Neural progenitor cell (in vitro differentiated cells): ENCODE results near the gene P4HA2. TPM values are rescaled to one million over a fixed set of nuclear protein-coding genes. Genes with fewer than 3 reads are reported as not detected.

Experiments
- DNase-seq: peaks from one replicate; pipeline ENCODE4 v3.0.0-alpha.2; 2016; ENCODE audit warnings: low spot score
- H2AFZ ChIP-seq: fragments of 200-600 bp; sonication (generic); replicated peaks from 2 replicates; pipeline ENCODE4 v1.6.1; 2016; ENCODE audit warnings: antibody characterized with exemption
- H3F3A ChIP-seq: fragments of 200-600 bp; sonication (generic); 2 replicates; pipeline ENCODE4 v1.6.1; 2016; ENCODE audit warnings: antibody characterized with exemption, low read depth
- H3K27ac ChIP-seq: fragments of 200-600 bp; sonication (generic); 2 replicates; pipeline ENCODE4 v1.5.1; 2016; ENCODE audit warnings: mild to moderate bottlenecking
- H3K27me3 ChIP-seq: fragments of 200-600 bp; sonication (generic); 2 replicates; pipeline ENCODE4 v1.6.1; 2016; ENCODE audit warnings: mild to moderate bottlenecking, moderate library complexity
- H3K36me3 ChIP-seq: fragments of 200-600 bp; sonication (generic); 2 replicates; pipeline ENCODE4 v1.5.1; 2016
- H3K4me1 ChIP-seq: fragments of 200-600 bp; sonication (generic); 2 replicates; pipeline ENCODE4 v1.6.1; 2016; ENCODE audit warnings: mixed run types
- H3K4me2 ChIP-seq: fragments of 200-600 bp; sonication (generic); 2 replicates; pipeline ENCODE4 v1.6.1; 2016
- H3K4me3 ChIP-seq: fragments of 200-600 bp; sonication (generic); 2 replicates; pipeline ENCODE4 v1.5.1; 2016
- H3K79me2 ChIP-seq: fragments of 200-600 bp; sonication (generic); 2 replicates; pipeline ENCODE4 v1.6.1; 2016; ENCODE audit warnings: low read depth
- H3K9ac ChIP-seq: fragments of 200-600 bp; sonication (generic); 2 replicates; pipeline ENCODE4 v1.6.1; 2016
- H3K9me3 ChIP-seq: fragments of 200-600 bp; sonication (generic); 2 replicates; pipeline ENCODE4 v1.5.1; 2016; ENCODE audit warnings: low read depth
- H4K20me1 ChIP-seq: fragments of 200-600 bp; sonication (generic); 2 replicates; pipeline ENCODE4 v1.6.1; 2016; ENCODE audit warnings: low read depth
- H3K27ac Mint-ChIP-seq: 3 replicates; pipeline ENCODE4 v1.8.0; 2021; ENCODE audit warnings: mixed read lengths
- H3K27me3 Mint-ChIP-seq: 2 replicates; pipeline ENCODE4 v1.8.0; 2022; ENCODE audit warnings: low read depth, mild to moderate bottlenecking, inconsistent platforms, moderate library complexity, mixed read lengths; ENCODE audit not compliant: insufficient read depth
- H3K36me3 Mint-ChIP-seq: 3 replicates; pipeline ENCODE4 v1.8.0; 2021; ENCODE audit warnings: mixed read lengths
- H3K4me1 Mint-ChIP-seq: 3 replicates; pipeline ENCODE4 v1.8.0; 2021; ENCODE audit warnings: mixed read lengths
- H3K4me3 Mint-ChIP-seq: 3 replicates; pipeline ENCODE4 v1.8.0; 2021; ENCODE audit warnings: mild to moderate bottlenecking, moderate library complexity, mixed read lengths
- H3K9me3 Mint-ChIP-seq: 3 replicates; pipeline ENCODE4 v1.8.0; 2020; ENCODE audit warnings: mixed read lengths
- EZH2 ChIP-seq: fragments of 200-600 bp; sonication (generic); IDR thresholded peaks from 2 replicates; pipeline ENCODE4 v1.6.1; 2017; ENCODE audit warnings: antibody characterized with exemption, mild to moderate bottlenecking, moderate library complexity
- EZH2phosphoT487 ChIP-seq: fragments of 200-600 bp; sonication (generic); IDR thresholded peaks from 2 replicates; pipeline ENCODE4 v1.6.1; 2017; ENCODE audit warnings: antibody characterized with exemption
- total RNA-seq: library from RNA; depleted of rRNA; stranded (reverse); fragments of >200 nt; gene quantifications from 2 replicates; pipeline ENCODE4 v1.2.3, GENCODE V29; 2015; ENCODE audit warnings: low replicate concordance
- TF ChIP-seq, protein P1 (sequence below): fragments of 200-600 bp; sonication (generic); IDR thresholded peaks from 2 replicates; pipeline ENCODE4 v1.5.1; 2017; ENCODE audit warnings: antibody characterized with exemption, mild to moderate bottlenecking

The P4HA2 gene
- total RNA-seq, 1 donor from 2014 or later, result 15.9 TPM

- Histone ChIP-seq H3K9me3 (no peaks in the 10 kb centered on the region), H3K4me1 (peaks cover 7% of the 10 kb centered on the region), H3K27me3 (no peaks in the 10 kb centered on the region), H3K36me3 (no peaks in the 10 kb centered on the region), H4K20me1 (no peaks in the 10 kb centered on the region), H3K79me2 (no peaks in the 10 kb centered on the region), H2AFZ (no peak overlapping the region), H3F3A (no peaks in the 10 kb centered on the region), H3K4me3 (no peak overlapping the region), H3K27ac (no peak overlapping the region), H3K9ac (no peak overlapping the region), H3K4me2 (no peak overlapping the region)
- peaks cover 2% of the 10 kb centered on the region for H3K27me3 Mint-ChIP-seq
- H3K4me3 Mint-ChIP-seq, result no peak overlapping the region
- peaks cover 41% of the 10 kb centered on the region for H3K4me1 Mint-ChIP-seq
- TF ChIP-seq EZH2phosphoT487, result no peak
- TF ChIP-seq EZH2, result no peak
- TF ChIP-seq, protein P1, sequence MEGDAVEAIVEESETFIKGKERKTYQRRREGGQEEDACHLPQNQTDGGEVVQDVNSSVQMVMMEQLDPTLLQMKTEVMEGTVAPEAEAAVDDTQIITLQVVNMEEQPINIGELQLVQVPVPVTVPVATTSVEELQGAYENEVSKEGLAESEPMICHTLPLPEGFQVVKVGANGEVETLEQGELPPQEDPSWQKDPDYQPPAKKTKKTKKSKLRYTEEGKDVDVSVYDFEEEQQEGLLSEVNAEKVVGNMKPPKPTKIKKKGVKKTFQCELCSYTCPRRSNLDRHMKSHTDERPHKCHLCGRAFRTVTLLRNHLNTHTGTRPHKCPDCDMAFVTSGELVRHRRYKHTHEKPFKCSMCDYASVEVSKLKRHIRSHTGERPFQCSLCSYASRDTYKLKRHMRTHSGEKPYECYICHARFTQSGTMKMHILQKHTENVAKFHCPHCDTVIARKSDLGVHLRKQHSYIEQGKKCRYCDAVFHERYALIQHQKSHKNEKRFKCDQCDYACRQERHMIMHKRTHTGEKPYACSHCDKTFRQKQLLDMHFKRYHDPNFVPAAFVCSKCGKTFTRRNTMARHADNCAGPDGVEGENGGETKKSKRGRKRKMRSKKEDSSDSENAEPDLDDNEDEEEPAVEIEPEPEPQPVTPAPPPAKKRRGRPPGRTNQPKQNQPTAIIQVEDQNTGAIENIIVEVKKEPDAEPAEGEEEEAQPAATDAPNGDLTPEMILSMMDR, result no peak
- no peaks in the 10 kb centered on the region for H3K9me3 Mint-ChIP-seq
- peaks cover 11% of the 10 kb centered on the region for H3K36me3 Mint-ChIP-seq
- no peak for DNase-seq
- H3K27ac Mint-ChIP-seq, result peak overlapping the region; percentile 81
These were observed 37.8 kb upstream of the P4HA2 start for GRCh38 chr5:132265336-132266030.

DNA sequence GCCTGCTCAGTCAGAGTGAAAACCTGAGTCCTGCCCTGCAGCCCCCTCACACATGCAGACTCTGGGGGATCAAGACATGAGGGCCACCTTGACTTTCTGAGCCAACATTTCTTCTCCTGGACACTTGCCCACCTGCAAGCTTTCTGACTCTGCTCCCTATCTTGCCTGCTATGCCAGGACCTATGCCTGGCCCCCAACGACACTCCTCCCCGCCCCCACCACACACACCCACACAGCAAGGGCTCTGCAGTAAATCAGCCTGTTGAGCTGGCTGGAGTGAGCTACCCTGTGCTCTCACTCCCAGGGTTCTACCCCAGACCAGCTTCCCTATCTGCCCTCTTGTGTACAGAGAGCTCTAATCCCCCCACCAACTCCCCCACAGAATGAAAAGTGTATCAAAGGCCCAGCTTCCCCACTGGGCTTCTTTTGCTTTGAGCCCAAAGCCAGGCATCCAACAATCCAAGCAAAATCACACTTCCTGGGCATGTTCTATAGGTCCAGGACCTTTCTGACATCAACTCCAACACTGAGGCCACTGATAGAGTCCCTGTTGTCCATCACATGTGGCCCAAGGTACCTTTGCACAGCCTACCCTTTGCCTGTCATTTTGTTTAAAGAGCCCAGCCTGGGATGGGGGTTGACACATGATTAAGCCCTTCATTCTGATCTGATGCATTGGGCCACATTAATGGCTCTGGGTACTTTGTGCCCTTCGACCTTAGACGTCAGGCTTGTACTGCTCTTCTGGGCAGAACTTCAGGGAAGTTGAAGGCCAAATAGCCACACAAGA, 37.1 kb upstream of the P4HA2 start:
- Histone ChIP-seq H3K36me3 (no peaks in the 10 kb centered on the region), H3K4me3 (no peak overlapping the region), H3K9me3 (no peaks in the 10 kb centered on the region), H3K4me2 (no peak overlapping the region), H3K27me3 (no peaks in the 10 kb centered on the region), H4K20me1 (no peaks in the 10 kb centered on the region), H3F3A (no peaks in the 10 kb centered on the region), H2AFZ (no peak overlapping the region), H3K9ac (no peak overlapping the region), H3K27ac (no peak overlapping the region), H3K4me1 (peaks cover 7% of the 10 kb centered on the region), H3K79me2 (no peaks in the 10 kb centered on the region)
- Mint-ChIP-seq H3K27me3 (peaks cover 2% of the 10 kb centered on the region), H3K4me3 (peak overlapping the region; percentile 20), H3K27ac (peak overlapping the region; percentile 81), H3K9me3 (no peaks in the 10 kb centered on the region), H3K36me3 (peaks cover 12% of the 10 kb centered on the region), H3K4me1 (peaks cover 45% of the 10 kb centered on the region)
- no peak for DNase-seq
- TF ChIP-seq, protein P1, result no peak
- no peak for TF ChIP-seq EZH2phosphoT487

GRCh38 chr5:132263548-132264261, 36.1 kb upstream of the P4HA2 start:
- H3K4me1 ChIP-seq, result peaks cover under 1% of the 10 kb centered on the region
- no peak overlapping the region for H3K9ac ChIP-seq
- H3K4me3 ChIP-seq, result no peak overlapping the region
- Mint-ChIP-seq H3K27me3 (peaks cover 4% of the 10 kb centered on the region), H3K4me1 (peaks cover 44% of the 10 kb centered on the region), H3K27ac (no peak overlapping the region), H3K4me3 (no peak overlapping the region), H3K36me3 (peaks cover 12% of the 10 kb centered on the region), H3K9me3 (no peaks in the 10 kb centered on the region)
- DNase-seq, result no peak
- no peaks in the 10 kb centered on the region for H3K9me3 ChIP-seq
- TF ChIP-seq, protein P1, result no peak
- no peak for TF ChIP-seq EZH2phosphoT487
- TF ChIP-seq EZH2, result no peak
- H3K36me3 ChIP-seq, result no peaks in the 10 kb centered on the region
- no peaks in the 10 kb centered on the region for H3K79me2 ChIP-seq
- no peaks in the 10 kb centered on the region for H4K20me1 ChIP-seq
- no peaks in the 10 kb centered on the region for H3K27me3 ChIP-seq
- H2AFZ ChIP-seq, result no peak overlapping the region
- H3K4me2 ChIP-seq, result no peak overlapping the region
- no peak overlapping the region for H3K27ac ChIP-seq
- H3F3A ChIP-seq, result no peaks in the 10 kb centered on the region
